HCT116 (cell line): ENCODE data around the gene PAX7. TPM values are rescaled to one million over a fixed set of nuclear protein-coding genes. Genes with fewer than 3 reads are reported as not detected.

Source experiments
- ATAC-seq: fragments of 200-7000 bp; cut with Tn5 transposase; 2 replicates; pipeline ENCODE4 v1.9.1; 2020; ENCODE audit warnings: mild to moderate bottlenecking, moderate library complexity
- BruUV-seq: library from RNA; stranded (reverse); fragments of 400-500 nt; replicated peaks from 2 replicates; lab custom pipeline; 2021; lab: Mats Ljungman, UMichigan
- CTCF ChIA-PET: fragments of 300-600 bp; sonication (Branson Sonifier 250); formaldehyde crosslinking; loops from one replicate; lab custom pipeline; 2021; ENCODE audit warnings: antibody characterized with exemption; lab: Charles Lee
- POLR2A ChIA-PET: fragments of 300-600, 350-600 bp; sonication (Branson Sonifier 250); formaldehyde crosslinking; loops from one replicate; lab custom pipeline; 2021; ENCODE audit warnings: antibody characterized with exemption; lab: Charles Lee
- RAD21 ChIA-PET, 2 experiments: fragments of 300-600 bp; sonication (Branson Sonifier 250); formaldehyde crosslinking; loops; one replicate each; lab custom pipeline; 2023; ENCODE audit warnings: low total read pairs in 2 of 2; ENCODE audit not compliant: uncharacterized antibody in 2 of 2, unreplicated experiment in 2 of 2, low non-redundant PET in 1 of 2; lab: Charles Lee
- DNase-seq: peaks from one replicate; pipeline ENCODE4 v3.0.0-alpha.2; 2010; ENCODE audit warnings: low read depth, low spot score
- H2AFZ ChIP-seq: fragments of 200-600 bp; shearing (Covaris generic), sonication (generic); 2 replicates; pipeline ENCODE4 v1.6.1; 2017; ENCODE audit warnings: low read depth, mixed run types, mixed read lengths, antibody characterized with exemption, low read length; ENCODE audit not compliant: poor library complexity, severe bottlenecking
- H3K27ac ChIP-seq: 2 replicates; pipeline ENCODE4 v1.5.1; 2012; ENCODE audit warnings: low read depth, low read length
- H3K27me3 ChIP-seq: fragments of 200-600 bp; sonication (generic); 2 replicates; pipeline ENCODE4 v1.6.1; 2016; ENCODE audit warnings: mixed run types, low read length, mixed read lengths; ENCODE audit not compliant: insufficient read depth
- H3K36me3 ChIP-seq, 2 experiments: fragments of 200-500 bp in 1 of 2; fragments of 200-600 bp in 1 of 2; sonication (Bioruptor generic) in 1 of 2; sonication (generic) in 1 of 2; 2 replicates each; pipeline versions ENCODE4 v1.5.1 to v1.6.1; 2014 to 2016; ENCODE audit warnings: low read length in 2 of 2, inconsistent platforms in 1 of 2, mixed read lengths in 1 of 2, mixed run types in 1 of 2; ENCODE audit not compliant: insufficient read depth in 2 of 2, control insufficient read depth in 1 of 2
- H3K4me1 ChIP-seq, 2 experiments: fragments of 200-600 bp in 1 of 2; sonication (generic) in 1 of 2; 2 replicates each; pipeline versions ENCODE4 v1.5.1 to v1.6.1; 2012 to 2017; ENCODE audit warnings: low read length in 2 of 2, inconsistent platforms in 1 of 2, mild to moderate bottlenecking in 1 of 2, mixed read lengths in 1 of 2, mixed run types in 1 of 2, moderate library complexity in 1 of 2; ENCODE audit not compliant: insufficient read depth in 2 of 2, control insufficient read depth in 1 of 2
- H3K4me2 ChIP-seq: fragments of 200-600 bp; sonication (generic); 2 replicates; pipeline ENCODE4 v1.6.1; 2017; ENCODE audit warnings: mixed run types, low read length, mixed read lengths
- H3K4me3 ChIP-seq, 2 experiments: fragments of 200-600 bp in 1 of 2; sonication (generic) in 1 of 2; replicated peaks in 1 of 2; 2 replicates each; pipeline ENCODE4 v1.5.1; 2011 to 2016; ENCODE audit warnings: low read length in 2 of 2, control low read depth in 1 of 2, low read depth in 1 of 2, mild to moderate bottlenecking in 1 of 2, mixed read lengths in 1 of 2, mixed run types in 1 of 2
- H3K79me2 ChIP-seq: fragments of 200-600 bp; sonication (generic); 2 replicates; pipeline ENCODE4 v1.6.1; 2017; ENCODE audit warnings: mild to moderate bottlenecking, mixed run types, low read length, moderate library complexity, mixed read lengths; ENCODE audit not compliant: insufficient read depth
- H3K9ac ChIP-seq: fragments of 200-600 bp; sonication (generic); 2 replicates; pipeline ENCODE4 v1.6.1; 2016; ENCODE audit warnings: low read length, mixed read lengths
- H3K9me2 ChIP-seq: fragments of 200-600 bp; sonication (generic), shearing (Covaris generic); 2 replicates; pipeline ENCODE4 v1.6.1; 2017; ENCODE audit warnings: mixed run types, mild to moderate bottlenecking, moderate library complexity; ENCODE audit not compliant: insufficient read depth
- H3K9me3 ChIP-seq, 2 experiments: fragments of 200-500 bp in 1 of 2; fragments of 200-600 bp in 1 of 2; sonication (Bioruptor generic) in 1 of 2; sonication (generic) in 1 of 2; 2 replicates each; pipeline ENCODE4 v1.6.1; 2014 to 2017; ENCODE audit warnings: low read length in 2 of 2, mixed read lengths in 2 of 2, inconsistent platforms in 1 of 2, low read depth in 1 of 2, mild to moderate bottlenecking in 1 of 2, mixed run types in 1 of 2, moderate library complexity in 1 of 2; ENCODE audit not compliant: control insufficient read depth in 1 of 2, insufficient read depth in 1 of 2
- H4K20me1 ChIP-seq: fragments of 200-600 bp; sonication (generic), shearing (Covaris generic); 2 replicates; pipeline ENCODE4 v1.6.1; 2017; ENCODE audit warnings: mixed run types, mild to moderate bottlenecking, moderate library complexity; ENCODE audit not compliant: insufficient read depth
- CBX3 ChIP-seq: IDR thresholded peaks from 2 replicates; pipeline ENCODE4 v1.6.1; 2012; ENCODE audit warnings: low read depth
- CEBPB ChIP-seq: IDR thresholded peaks from 2 replicates; pipeline ENCODE4 v1.6.1; 2012; ENCODE audit warnings: low read depth
- EGR1 ChIP-seq: IDR thresholded peaks from 2 replicates; pipeline ENCODE4 v1.6.1; 2012; ENCODE audit warnings: low read depth
- ELF1 ChIP-seq: IDR thresholded peaks from 2 replicates; pipeline ENCODE4 v1.6.1; 2012; ENCODE audit warnings: low read depth, borderline replicate concordance
- EZH2 ChIP-seq: fragments of 200-600 bp; sonication (generic); IDR thresholded peaks from 2 replicates; pipeline ENCODE4 v1.6.1; 2017; ENCODE audit warnings: antibody characterized with exemption, mixed run types
- EZH2phosphoT487 ChIP-seq: fragments of 200-600 bp; IDR thresholded peaks from 2 replicates; pipeline ENCODE4 v1.6.1; 2018; ENCODE audit warnings: antibody characterized with exemption, borderline replicate concordance
- FOSL1 ChIP-seq: IDR thresholded peaks from 2 replicates; pipeline ENCODE4 v1.6.1; 2012; ENCODE audit warnings: low read depth
- JUND ChIP-seq: IDR thresholded peaks from 2 replicates; pipeline ENCODE4 v1.6.1; 2012
- POLR2A ChIP-seq: IDR thresholded peaks from 2 replicates; pipeline ENCODE4 v1.7.0; 2011; ENCODE audit warnings: borderline replicate concordance; ENCODE audit not compliant: insufficient read depth, insufficient read length; ENCODE audit errors: extremely low read depth
- POLR2AphosphoS5 ChIP-seq: IDR thresholded peaks from 2 replicates; pipeline ENCODE4 v1.6.1; 2011; ENCODE audit warnings: mild to moderate bottlenecking, low read depth, low read length, moderate library complexity
- RAD21 ChIP-seq: IDR thresholded peaks from 2 replicates; pipeline ENCODE4 v1.6.1; 2012; ENCODE audit warnings: low read depth, mild to moderate bottlenecking
- TCF7L2 ChIP-seq: IDR thresholded peaks from 2 replicates; pipeline ENCODE4 v1.7.0; 2011; ENCODE audit warnings: borderline replicate concordance, inconsistent platforms; ENCODE audit not compliant: insufficient read depth, insufficient read length; ENCODE audit errors: extremely low read depth
- YY1 ChIP-seq: IDR thresholded peaks from 2 replicates; pipeline ENCODE4 v1.6.1; 2011; ENCODE audit warnings: low read length, low read depth, moderate library complexity, mild to moderate bottlenecking; ENCODE audit not compliant: insufficient replicate concordance; ENCODE audit errors: extremely low read depth
- ZNF274 ChIP-seq: fragments of 200-500 bp; sonication (Bioruptor generic); IDR thresholded peaks from 2 replicates; pipeline ENCODE4 v1.6.1; 2014; ENCODE audit warnings: mild to moderate bottlenecking, low read depth, low read length, inconsistent platforms
- intact Hi-C: fragments of 100-400 bp; cut with micrococcal nuclease; formaldehyde crosslinking; loops from 2 replicates; pipeline ENCODE4 v1.10.0; 2022
- total RNA-seq: library from RNA; stranded (reverse); gene quantifications from one replicate; pipeline ENCODE4 v1.2.1, GENCODE V29; 2021; ENCODE audit not compliant: unreplicated experiment
- TF ChIP-seq, protein P1 (sequence below): IDR thresholded peaks from 2 replicates; pipeline ENCODE4 v1.6.1; 2012
- TF ChIP-seq, protein P2 (sequence below), 3 experiments: fragments of 200-600 bp in 1 of 3; sonication (generic) in 1 of 3; IDR thresholded peaks in 2 of 3; conservative IDR thresholded peaks in 1 of 3; 2 replicates each; pipeline ENCODE4 v1.5.1; 2012 to 2017; ENCODE audit warnings: low read depth in 2 of 3, low read length in 2 of 3, antibody characterized with exemption in 1 of 3, borderline replicate concordance in 1 of 3, control low read depth in 1 of 3, mild to moderate bottlenecking in 1 of 3, mixed read lengths in 1 of 3, mixed run types in 1 of 3, moderate library complexity in 1 of 3; ENCODE audit not compliant: insufficient read depth in 1 of 3
- TF ChIP-seq, protein P3 (sequence below): IDR thresholded peaks from 2 replicates; pipeline ENCODE4 v1.6.1; 2012; ENCODE audit warnings: low read depth
- TF ChIP-seq, protein P4 (sequence below): IDR thresholded peaks from 2 replicates; pipeline ENCODE4 v1.6.1; 2012

Gene PAX7
- total RNA-seq, 1 experiment from 2014 or later = not detected

DNA sequence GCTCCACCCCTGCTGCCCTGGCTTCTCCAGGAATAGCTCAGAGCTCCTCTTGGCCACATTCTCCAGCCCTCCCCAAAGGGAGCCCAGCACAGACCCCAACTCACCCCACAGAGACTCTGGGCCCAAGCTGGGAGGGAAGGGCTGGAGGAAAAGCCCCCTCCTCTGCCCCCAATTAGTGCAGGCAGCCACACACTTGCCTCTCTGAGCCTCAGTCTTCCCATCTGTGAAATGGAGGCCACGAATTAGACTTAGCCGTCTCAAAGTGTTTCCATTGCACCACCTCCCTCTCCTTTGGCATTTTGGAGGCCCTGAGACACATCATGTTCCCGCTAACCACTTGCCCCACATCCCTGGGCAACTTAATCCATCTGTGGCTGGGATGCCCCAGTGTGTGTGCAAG is 108.0 kb downstream of the PAX7 start:
- Histone ChIP-seq H3K4me2 (no peak overlapping the region), H3K36me3 (no peaks in the 10 kb centered on the region), H3K4me1 (no peaks in the 10 kb centered on the region), H3K9ac (no peak overlapping the region), H3K27ac (no peak overlapping the region), H2AFZ (no peak overlapping the region), H3K9me2 (no peaks in the 10 kb centered on the region), H4K20me1 (no peaks in the 10 kb centered on the region), H3K4me3 (no peak overlapping the region), H3K79me2 (no peaks in the 10 kb centered on the region), H3K9me3 (no peaks in the 10 kb centered on the region), H3K27me3 (peaks cover under 1% of the 10 kb centered on the region; the same call in 1 of the 2 replicates)
- DNase-seq = no peak
- no peak for ATAC-seq
- POLR2A ChIA-PET = no interaction called here
- no TSS peak for BruUV-seq
- intact Hi-C loops = no loop called here
- RAD21 ChIA-PET = no interaction called here
- CTCF ChIA-PET = no interaction called here
- TF ChIP-seq RAD21 (no peak), POLR2AphosphoS5 (no peak), EZH2 (no peak), YY1 (no peak), TCF7L2 (no peak), EGR1 (no peak), CEBPB (no peak), ELF1 (no peak), EZH2phosphoT487 (no peak), CBX3 (no peak), ZNF274 (no peak), FOSL1 (no peak), POLR2A (no peak), JUND (no peak)
- TF ChIP-seq, protein P1, sequence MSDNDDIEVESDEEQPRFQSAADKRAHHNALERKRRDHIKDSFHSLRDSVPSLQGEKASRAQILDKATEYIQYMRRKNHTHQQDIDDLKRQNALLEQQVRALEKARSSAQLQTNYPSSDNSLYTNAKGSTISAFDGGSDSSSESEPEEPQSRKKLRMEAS = no peak
- TF ChIP-seq, protein P2, sequence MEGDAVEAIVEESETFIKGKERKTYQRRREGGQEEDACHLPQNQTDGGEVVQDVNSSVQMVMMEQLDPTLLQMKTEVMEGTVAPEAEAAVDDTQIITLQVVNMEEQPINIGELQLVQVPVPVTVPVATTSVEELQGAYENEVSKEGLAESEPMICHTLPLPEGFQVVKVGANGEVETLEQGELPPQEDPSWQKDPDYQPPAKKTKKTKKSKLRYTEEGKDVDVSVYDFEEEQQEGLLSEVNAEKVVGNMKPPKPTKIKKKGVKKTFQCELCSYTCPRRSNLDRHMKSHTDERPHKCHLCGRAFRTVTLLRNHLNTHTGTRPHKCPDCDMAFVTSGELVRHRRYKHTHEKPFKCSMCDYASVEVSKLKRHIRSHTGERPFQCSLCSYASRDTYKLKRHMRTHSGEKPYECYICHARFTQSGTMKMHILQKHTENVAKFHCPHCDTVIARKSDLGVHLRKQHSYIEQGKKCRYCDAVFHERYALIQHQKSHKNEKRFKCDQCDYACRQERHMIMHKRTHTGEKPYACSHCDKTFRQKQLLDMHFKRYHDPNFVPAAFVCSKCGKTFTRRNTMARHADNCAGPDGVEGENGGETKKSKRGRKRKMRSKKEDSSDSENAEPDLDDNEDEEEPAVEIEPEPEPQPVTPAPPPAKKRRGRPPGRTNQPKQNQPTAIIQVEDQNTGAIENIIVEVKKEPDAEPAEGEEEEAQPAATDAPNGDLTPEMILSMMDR (IDR thresholded peaks at IDR 0.05 in 2 of 3, conservative IDR thresholded peaks at IDR 0.05 in 1 of 3; ENCODE audit: borderline replicate concordance in 1 of 3, insufficient read depth in 1 of 3, low read depth in 2 of 3, low read length in 2 of 3) = no peak
- TF ChIP-seq, protein P3, sequence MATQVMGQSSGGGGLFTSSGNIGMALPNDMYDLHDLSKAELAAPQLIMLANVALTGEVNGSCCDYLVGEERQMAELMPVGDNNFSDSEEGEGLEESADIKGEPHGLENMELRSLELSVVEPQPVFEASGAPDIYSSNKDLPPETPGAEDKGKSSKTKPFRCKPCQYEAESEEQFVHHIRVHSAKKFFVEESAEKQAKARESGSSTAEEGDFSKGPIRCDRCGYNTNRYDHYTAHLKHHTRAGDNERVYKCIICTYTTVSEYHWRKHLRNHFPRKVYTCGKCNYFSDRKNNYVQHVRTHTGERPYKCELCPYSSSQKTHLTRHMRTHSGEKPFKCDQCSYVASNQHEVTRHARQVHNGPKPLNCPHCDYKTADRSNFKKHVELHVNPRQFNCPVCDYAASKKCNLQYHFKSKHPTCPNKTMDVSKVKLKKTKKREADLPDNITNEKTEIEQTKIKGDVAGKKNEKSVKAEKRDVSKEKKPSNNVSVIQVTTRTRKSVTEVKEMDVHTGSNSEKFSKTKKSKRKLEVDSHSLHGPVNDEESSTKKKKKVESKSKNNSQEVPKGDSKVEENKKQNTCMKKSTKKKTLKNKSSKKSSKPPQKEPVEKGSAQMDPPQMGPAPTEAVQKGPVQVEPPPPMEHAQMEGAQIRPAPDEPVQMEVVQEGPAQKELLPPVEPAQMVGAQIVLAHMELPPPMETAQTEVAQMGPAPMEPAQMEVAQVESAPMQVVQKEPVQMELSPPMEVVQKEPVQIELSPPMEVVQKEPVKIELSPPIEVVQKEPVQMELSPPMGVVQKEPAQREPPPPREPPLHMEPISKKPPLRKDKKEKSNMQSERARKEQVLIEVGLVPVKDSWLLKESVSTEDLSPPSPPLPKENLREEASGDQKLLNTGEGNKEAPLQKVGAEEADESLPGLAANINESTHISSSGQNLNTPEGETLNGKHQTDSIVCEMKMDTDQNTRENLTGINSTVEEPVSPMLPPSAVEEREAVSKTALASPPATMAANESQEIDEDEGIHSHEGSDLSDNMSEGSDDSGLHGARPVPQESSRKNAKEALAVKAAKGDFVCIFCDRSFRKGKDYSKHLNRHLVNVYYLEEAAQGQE = no peak
- TF ChIP-seq, protein P4, sequence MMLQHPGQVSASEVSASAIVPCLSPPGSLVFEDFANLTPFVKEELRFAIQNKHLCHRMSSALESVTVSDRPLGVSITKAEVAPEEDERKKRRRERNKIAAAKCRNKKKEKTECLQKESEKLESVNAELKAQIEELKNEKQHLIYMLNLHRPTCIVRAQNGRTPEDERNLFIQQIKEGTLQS = no peak
